ENCODE results near the gene HMGXB4.
"Not testable (repeated sequence)": the region's sequence is repeated elsewhere in the genome, so short reads cannot be mapped to it uniquely, and the experiment has no call there.

HMGXB4 gene

DNA sequence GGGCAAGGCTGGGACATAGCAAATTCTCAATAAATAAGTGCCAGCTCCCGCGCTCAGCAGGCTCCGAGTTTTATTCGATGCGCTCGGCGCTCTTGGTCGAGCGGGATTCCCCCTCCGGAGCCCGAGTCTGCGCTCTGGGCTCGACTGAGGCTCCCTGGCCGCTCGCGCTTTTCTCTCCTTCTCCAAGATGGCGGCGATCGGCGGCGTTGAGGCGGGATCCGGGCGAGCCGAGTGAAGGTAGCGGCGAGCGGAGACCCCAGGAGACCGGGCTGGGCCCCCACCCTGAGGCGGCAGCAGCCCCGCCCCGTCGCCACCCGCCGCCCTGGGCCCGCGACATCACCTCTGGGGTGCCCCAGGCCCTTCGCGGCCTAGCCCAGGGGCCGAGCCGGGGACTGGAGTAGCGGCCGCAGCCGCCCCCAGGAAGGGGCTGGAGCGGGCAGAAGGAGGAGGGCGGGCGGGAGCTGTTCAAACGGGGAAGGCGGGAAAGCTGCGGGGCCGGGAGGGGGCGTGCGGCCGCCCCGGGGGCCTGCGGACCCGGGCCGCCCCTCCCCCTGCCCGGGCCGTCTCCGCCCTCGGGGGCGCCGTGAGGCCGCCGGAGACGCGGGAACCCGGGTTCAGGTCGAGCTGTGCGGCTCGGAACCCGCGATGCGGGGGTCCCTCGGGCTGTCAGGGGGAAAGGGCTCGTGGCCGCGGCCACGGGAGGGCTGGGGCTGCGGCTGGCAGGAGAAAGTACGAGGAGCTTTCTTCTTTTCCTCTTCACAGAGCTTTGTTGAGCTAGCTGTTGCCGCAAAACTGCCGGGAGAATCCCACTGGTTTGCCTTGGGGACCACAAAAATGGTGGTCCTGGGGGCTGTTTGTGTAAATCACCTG lies at the start of gene HMGXB4:
Gene HMGXB4 (plus strand): TSS at position 173 of the 870 bp plus-strand sequence. CDS start 4,898 bp downstream, outside the sequence.
- DNase-seq: peak; percentile 91

DNA sequence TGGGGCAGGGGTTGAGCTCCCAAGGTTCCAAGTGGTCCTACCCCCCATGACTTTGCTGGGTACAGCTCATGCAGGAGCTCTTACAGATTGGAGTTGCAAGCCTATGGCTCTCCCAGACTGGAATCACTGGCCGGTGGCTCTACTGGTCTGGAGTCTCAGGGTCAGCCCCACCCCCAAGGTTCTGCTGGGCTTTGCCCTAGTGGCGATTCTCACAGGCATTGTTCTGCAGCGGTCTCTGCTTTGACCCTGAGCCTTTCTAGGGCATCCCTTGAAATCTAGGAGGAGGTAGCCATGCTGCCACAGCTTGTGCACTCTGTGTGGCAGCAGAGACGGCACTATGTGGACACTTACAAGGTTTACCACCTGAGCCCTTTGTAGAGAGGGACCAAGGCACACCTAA lies 49.3 kb upstream of the HMGXB4 start:
- DNase-seq: no peak

DNA sequence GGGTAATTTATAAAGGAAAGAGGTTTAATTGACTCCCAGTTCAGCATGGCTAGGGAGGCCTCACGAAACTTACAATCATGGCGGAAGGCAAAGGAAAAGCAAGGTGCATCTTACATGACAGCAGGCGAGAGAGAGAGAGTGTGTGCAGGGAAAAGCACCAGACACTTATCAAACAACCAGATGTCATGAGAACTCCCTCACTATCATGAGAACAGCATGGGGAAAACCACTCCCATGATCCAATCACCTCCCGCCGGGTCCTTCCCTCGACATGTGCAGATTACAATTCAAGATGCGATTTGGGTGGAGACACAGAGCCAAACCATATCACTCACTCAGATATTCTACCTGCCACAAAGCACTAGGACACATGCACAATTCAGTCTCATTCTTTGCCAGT lies 48.1 kb upstream of the HMGXB4 start:
- no peak for DNase-seq

DNA sequence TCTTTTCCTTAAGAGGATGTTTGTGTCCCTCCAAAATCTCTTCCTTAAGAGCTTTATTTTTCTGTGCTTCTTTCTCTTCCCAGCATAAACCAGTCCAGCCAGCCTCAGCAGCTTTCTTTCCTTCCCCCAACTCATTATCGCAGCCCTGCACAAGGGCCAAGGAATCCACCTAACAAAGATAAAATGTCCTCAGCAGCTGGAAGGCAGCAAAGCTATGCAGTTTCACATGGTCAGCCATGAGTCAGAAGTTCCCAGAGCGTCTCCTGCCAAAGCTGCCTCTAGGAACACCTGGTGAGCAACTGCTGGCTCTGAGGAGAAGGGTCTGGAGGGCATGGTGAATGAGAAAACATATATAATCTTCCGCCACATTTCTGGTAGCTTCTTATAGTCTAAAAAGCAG lies 45.3 kb upstream of the HMGXB4 start:
- no peak for DNase-seq

DNA sequence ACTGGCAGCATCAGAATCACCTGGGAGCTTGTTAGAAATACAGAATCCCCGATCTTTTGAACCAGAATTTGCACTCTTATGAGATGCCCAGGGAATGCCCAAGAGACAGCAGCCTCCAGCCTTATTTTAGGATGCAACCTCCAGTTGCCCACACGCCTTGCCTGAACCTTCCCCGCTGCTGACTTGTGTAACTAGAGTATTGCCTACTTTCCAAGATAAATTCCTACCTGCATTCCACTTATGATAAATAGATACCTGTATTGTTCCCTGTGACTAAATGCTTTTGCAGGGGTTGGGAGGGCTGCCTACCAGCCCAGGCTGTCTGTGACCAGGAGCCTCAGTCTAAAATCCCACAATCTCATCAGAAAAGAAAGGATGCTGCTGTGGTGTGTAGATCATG lies 44.3 kb upstream of the HMGXB4 start:
- DNase-seq: no peak

GRCh38 chr22:35214968-35215367 lies 42.3 kb upstream of the HMGXB4 start:
- DNase-seq: no peak

GRCh38 chr22:35215993-35216392 lies 41.3 kb upstream of the HMGXB4 start:
- no peak for DNase-seq

- no peak for DNase-seq
These were observed 39.8 kb upstream of the HMGXB4 start for GRCh38 chr22:35217527-35217926.

DNA sequence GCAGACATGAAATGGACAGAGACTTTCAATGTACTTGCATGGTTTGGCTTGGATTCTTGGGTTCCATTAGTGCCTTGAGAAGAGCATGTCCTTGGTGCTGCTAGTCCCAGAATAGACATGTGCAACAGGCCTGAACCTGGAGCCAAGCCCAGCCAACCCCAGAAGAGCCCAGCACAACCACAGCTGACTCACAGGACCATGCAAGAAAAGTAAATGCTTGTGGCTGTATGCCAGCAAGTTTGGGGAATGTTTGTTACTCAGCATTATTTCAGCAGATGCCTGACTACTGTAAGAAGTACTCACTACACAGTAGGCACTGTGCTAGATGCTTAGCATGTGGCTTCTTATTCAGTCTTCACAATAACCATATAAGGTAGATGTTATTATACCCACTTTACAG lies 39.2 kb upstream of the HMGXB4 start:
- no peak for DNase-seq

DNA sequence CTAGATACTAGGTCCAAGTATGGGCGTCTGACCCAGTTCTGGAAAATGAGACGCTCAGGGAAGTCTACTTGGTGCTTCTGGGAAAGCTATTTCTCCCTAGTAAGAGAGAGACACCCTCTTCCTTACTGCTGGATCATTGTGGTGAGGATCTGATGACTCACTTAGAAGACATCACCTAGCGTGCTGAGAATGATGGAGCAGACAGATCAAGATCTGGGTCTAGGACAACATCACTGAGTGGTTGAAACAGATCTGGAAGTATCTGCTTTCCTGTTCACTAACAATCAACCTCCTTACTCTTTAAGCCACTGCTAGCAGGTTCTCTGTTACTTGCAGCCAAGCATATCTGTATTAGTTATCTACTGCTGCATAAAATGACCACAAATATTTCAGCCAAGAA lies 38.3 kb upstream of the HMGXB4 start:
- no peak for DNase-seq

DNA sequence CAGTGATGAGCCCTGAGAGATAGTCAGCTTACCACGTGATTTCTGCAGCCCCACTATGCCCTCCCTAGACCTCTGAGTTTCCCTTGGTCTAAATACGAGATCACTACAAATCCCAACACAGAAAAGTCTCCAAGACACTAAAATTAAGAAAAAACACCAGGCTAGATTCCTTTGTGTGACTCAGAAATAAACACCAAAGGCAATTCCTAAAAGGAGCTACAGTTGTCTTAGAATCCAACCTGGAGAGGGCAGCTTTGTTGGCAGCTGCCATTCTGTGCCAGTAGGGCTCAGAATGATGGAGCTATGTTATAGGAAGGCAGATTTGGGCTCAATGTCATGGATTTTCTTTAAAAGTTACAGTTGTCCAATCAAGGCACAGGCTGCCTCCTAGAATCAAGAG lies 37.1 kb upstream of the HMGXB4 start:
- DNase-seq: no peak

GRCh38 chr22:35225010-35225409 lies 32.3 kb upstream of the HMGXB4 start:
- no peak for DNase-seq

DNA sequence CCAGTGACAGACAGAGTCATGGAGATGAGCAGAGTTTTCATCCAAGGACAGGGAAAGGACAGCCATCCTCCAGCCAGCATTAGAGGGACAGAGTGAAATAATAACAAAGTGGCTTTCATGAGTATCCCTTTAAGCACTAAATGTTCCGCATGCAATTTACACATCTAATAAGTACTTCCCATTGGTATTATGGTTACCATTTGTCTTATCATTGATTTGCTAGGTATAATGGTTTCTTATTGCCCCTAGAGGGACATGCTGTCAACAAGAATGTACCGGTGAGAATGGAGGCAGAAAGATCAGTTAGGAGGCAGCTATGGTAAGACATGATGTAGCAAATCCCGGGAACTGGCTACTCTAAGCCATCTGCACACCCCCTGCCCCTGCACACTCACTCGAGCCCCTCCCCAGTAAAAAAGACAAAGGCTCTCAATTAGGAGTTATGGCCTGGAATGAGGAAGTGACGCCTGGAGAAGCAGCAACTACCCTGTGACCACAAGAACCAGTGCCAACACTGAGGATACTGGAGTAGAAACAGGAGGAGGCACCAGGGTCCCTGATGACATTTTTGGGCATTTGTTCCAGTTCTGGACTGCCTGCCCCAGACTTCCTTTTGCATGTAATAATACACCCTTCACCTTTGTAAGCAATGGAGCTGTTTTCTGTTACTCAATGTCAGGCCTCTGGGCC lies 30.2 kb upstream of the HMGXB4 start:
- DNase-seq: no peak

- DNase-seq: no peak
These were observed 27.4 kb upstream of the HMGXB4 start for GRCh38 chr22:35229865-35230264.

- no peak for DNase-seq
These were observed 26.9 kb upstream of the HMGXB4 start for GRCh38 chr22:35230417-35230816.

DNA sequence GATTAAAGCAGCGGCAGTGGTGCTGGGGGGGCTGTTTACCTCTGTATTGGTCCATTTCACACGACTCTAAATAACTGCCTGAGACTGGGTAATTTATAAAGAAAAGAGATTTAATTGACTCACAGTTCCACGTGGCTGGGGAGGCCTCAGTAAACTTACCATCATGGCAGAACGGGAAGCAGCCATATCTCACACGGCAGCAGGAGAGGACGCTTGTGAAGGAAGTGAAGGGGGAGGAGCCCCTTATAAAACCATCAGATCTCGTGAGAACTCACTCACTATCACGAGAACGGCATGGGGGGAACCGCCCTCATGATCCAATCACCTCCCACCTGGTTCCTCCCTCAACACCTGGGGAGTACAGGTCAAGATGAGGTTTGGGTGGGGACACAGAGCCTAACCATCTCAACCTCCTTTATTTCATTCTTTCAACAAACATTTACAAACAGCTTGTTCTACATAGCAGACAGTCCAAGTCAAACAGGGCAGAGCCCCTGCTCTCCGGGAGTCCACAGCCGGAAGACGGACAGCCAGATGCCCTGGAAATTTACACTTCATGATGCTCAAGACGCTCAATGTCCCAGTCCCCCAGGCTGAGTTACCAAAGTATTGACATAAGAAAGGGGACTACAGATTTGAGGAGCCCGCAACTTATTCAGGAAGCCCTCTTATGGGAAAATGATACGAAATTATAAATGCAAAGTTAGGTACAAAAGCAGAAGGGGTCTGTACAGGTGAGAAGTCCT lies 26.3 kb upstream of the HMGXB4 start:
- peak; percentile 3 for DNase-seq

DNA sequence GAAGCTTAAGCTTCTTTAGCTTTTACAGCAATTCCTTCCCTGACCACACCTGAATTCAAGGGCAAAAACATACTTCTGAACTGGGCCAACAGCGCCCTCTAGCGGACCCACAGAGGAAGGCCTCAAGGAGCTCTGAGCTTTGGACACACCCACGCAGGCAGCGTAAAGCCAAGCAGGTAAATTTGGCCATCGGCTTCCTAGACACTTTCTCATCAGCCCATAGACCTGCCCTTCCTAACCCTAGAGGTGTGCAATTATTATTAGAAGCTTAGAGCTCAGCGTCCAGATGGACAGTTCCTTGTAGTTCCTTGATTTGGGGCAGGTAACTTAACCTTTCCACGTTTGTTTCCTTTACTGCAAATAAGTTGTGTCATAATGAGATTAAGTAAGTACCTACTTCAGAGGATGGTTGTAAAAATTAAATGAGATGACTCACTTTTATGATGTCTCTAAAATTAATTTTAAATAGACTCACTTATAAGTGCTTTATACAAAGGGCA lies 25.7 kb upstream of the HMGXB4 start:
- peak; percentile 64 for DNase-seq

GRCh38 chr22:35238749-35239148 lies 18.5 kb upstream of the HMGXB4 start:
- DNase-seq: not testable (repeated sequence)

DNA sequence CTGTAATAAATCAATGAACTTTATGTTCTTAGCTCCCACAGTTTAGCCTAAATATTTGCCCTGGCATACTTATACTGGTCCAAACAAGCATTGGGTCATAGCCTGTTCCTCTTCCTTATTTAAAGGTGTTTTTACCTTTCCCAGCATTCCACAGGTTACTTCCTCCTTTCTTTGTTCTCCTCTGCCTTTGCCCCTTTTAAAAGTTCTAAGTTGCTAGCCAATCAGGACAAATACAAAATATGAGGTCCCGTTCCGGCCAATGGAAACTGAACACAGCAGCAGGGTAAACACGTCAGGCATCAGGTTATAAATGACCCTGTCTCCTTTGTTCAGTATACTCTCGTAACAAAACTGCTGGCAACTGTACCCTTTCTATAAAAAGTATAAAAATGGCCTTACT lies 12.8 kb upstream of the HMGXB4 start:
- not testable (repeated sequence) for DNase-seq

- no peak for DNase-seq
These were observed 7.1 kb upstream of the HMGXB4 start for GRCh38 chr22:35250156-35250555.

DNA sequence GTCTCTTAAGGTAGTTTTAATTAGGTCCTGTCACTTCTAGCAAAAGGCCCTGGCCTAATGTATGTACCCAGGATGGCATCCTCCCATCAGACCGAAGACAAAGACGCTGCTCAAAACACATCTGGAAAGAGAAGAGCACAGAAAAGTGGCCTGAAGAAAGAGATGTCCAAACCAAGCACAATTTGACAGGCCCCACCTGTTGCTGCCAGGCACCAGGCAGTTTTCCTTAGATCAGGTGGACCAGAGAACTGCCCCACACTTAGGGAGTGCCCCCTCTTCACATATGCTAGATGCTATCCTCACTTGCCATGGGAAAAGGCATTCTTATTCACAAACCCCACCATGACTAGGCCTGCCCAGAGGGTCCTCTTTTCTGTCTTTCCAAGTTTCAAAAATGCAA lies 3.3 kb upstream of the HMGXB4 start:
- no peak for DNase-seq

DNA sequence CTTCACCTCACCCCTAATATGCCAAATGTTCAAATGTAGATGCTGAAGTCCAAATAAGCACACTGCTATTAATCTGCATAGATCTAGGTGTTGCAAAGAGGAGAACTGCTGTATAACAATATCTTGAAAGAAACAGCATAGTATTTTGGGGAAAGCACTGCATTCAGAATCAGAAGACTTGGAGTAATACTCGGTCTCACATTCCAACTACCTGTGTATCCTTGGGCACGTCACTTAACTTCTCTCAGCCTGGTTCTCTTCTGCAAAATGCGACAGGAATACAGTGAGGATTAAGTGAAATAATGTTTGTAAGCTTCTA lies 332 bp upstream of the HMGXB4 start:
- no peak for DNase-seq

DNA sequence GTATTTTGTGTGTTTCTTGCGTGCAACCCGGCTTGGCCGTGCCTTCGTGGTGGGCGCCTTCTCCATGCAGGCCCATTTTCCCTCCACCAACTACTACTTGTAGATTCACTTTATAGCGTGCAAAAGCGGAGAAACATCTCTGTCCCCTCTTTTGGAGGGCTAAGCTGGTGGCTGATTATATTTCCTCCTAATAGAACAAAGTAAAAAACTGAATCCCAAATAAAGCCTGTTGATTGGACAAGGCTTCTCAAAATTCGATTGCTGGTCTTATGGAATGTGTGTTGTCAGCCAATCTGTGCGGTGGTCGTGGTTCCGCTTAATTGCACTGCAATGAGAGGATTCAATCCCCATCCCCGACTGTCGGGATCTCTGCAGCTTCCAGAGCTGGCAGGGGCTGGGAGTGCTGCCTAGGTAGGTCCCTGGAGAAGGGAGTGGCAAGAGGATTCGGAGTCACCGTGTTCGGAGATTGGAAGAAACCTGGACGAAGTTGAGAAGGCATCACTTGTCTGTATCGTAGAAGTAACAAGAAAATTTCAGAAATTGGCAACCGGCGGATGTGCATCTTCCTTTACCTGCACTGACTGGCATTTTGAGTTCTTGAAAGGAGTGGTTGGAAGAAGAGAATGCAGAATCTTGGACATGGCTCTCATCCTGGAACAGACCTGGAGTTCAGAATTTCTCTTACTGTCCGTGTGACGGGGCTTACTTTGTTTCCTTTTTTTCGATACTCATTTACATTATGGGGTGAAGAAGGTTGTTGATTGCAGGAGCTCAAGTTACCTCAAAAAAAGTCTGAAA lies 1.1 kb downstream of the HMGXB4 start:
- DNase-seq: no peak
